IgD-negative memory B cell (primary cell): ENCODE data around the gene CPNE4. TPM values are rescaled to one million over a fixed set of nuclear protein-coding genes. Genes with fewer than 3 reads are reported as not detected.
A peak's percentile ranks its signal among the peaks of the same experiment; 100 is the strongest.
"Not testable (repeated sequence)": the region's sequence is repeated elsewhere in the genome, so short reads cannot be mapped to it uniquely, and the experiment has no call there.

ENCODE experiments used
- H3K27ac Mint-ChIP-seq, 3 donors: one replicate each; pipeline ENCODE4 v1.8.0; 2020 to 2022; ENCODE audit warnings: mild to moderate bottlenecking in 3 of 3, mixed read lengths in 3 of 3, moderate library complexity in 1 of 3
- H3K27me3 Mint-ChIP-seq: one replicate; pipeline ENCODE4 v1.8.0; 2021; ENCODE audit warnings: mixed read lengths
- H3K36me3 Mint-ChIP-seq: one replicate; pipeline ENCODE4 v1.8.0; 2020; ENCODE audit warnings: mild to moderate bottlenecking, mixed read lengths
- H3K4me1 Mint-ChIP-seq, 3 donors: one replicate each; pipeline ENCODE4 v1.8.0; 2020 to 2022; ENCODE audit warnings: mixed read lengths in 3 of 3, mild to moderate bottlenecking in 1 of 3
- H3K4me3 Mint-ChIP-seq, 4 donors: one replicate each; pipeline ENCODE4 v1.8.0; 2020 to 2022; ENCODE audit warnings: mild to moderate bottlenecking in 4 of 4, mixed read lengths in 4 of 4, moderate library complexity in 3 of 4
- H3K9me3 Mint-ChIP-seq, 3 donors: one replicate each; pipeline ENCODE4 v1.8.0; 2020 to 2021; ENCODE audit warnings: mixed read lengths in 3 of 3, mild to moderate bottlenecking in 1 of 3
- polyA plus RNA-seq: library from polyadenylated mRNA; unstranded; fragments of 300-500 nt; fragmentation: Illumina TruSeq; gene quantifications from one replicate; pipeline ENCODE4 v1.2.3, GENCODE V29; 2021

The CPNE4 gene
- polyA plus RNA-seq, 1 donor from 2014 or later, result not detected

GRCh38 chr3:131896285-131896684 lies 138.5 kb downstream of the CPNE4 start:
- Mint-ChIP-seq H3K9me3 (peaks cover 0 to 4% (median 3%) of the 10 kb centered on the region in 3 donors), H3K4me1 (no peaks in the 10 kb centered on the region), H3K36me3 (no peaks in the 10 kb centered on the region), H3K27me3 (no peaks in the 10 kb centered on the region), H3K4me3 (no peak overlapping the region), H3K27ac (no peak overlapping the region)

GRCh38 chr3:131895766-131896165 lies 139.0 kb downstream of the CPNE4 start:
- Mint-ChIP-seq H3K4me1 (no peaks in the 10 kb centered on the region), H3K36me3 (no peaks in the 10 kb centered on the region), H3K27me3 (no peaks in the 10 kb centered on the region)

GRCh38 chr3:131892331-131892730 lies 142.5 kb downstream of the CPNE4 start:
- Mint-ChIP-seq H3K4me3 (no peak overlapping the region), H3K4me1 (no peaks in the 10 kb centered on the region), H3K9me3 (peaks cover 0 to 4% (median 3%) of the 10 kb centered on the region in 3 donors), H3K36me3 (no peaks in the 10 kb centered on the region), H3K27ac (no peak overlapping the region), H3K27me3 (no peaks in the 10 kb centered on the region)

More at GRCh38 chr3:131895766-131896165, 139.0 kb downstream of the CPNE4 start:
- no peak overlapping the region for H3K4me3 Mint-ChIP-seq
- H3K27ac Mint-ChIP-seq, result no peak overlapping the region
- peaks cover 0 to 4% (median 3%) of the 10 kb centered on the region in 3 donors for H3K9me3 Mint-ChIP-seq

GRCh38 chr3:131885871-131886270 lies 148.9 kb downstream of the CPNE4 start:
- not testable (repeated sequence) for H3K4me3 Mint-ChIP-seq, H3K36me3 Mint-ChIP-seq, H3K9me3 Mint-ChIP-seq, H3K4me1 Mint-ChIP-seq, H3K27me3 Mint-ChIP-seq
- peak overlapping the region in 1 of 3 donors; percentile 25 for H3K27ac Mint-ChIP-seq

GRCh38 chr3:131883711-131884407 lies 151.0 kb downstream of the CPNE4 start:
- Mint-ChIP-seq H3K27ac (no peak overlapping the region), H3K4me3 (no peak overlapping the region), H3K4me1 (peaks cover 0 to 3% (median 0%) of the 10 kb centered on the region in 3 donors), H3K27me3 (no peaks in the 10 kb centered on the region), H3K9me3 (peaks cover 0 to 4% (median 3%) of the 10 kb centered on the region in 3 donors), H3K36me3 (no peaks in the 10 kb centered on the region)

- Mint-ChIP-seq H3K4me1 (peaks cover 0 to 3% (median 0%) of the 10 kb centered on the region in 3 donors), H3K9me3 (peaks cover 0 to 4% (median 3%) of the 10 kb centered on the region in 3 donors), H3K36me3 (no peaks in the 10 kb centered on the region), H3K27me3 (no peaks in the 10 kb centered on the region), H3K4me3 (no peak overlapping the region), H3K27ac (no peak overlapping the region)
Observed at GRCh38 chr3:131883086-131883485, 151.7 kb downstream of the CPNE4 start.

GRCh38 chr3:131881777-131882176 lies 153.0 kb downstream of the CPNE4 start:
- Mint-ChIP-seq H3K27me3 (no peaks in the 10 kb centered on the region), H3K27ac (no peak overlapping the region), H3K4me3 (no peak overlapping the region), H3K9me3 (peaks cover 0 to 3% (median 0%) of the 10 kb centered on the region in 3 donors), H3K4me1 (peaks cover 0 to 3% (median 0%) of the 10 kb centered on the region in 3 donors), H3K36me3 (no peaks in the 10 kb centered on the region)

GRCh38 chr3:131880948-131881347 lies 153.9 kb downstream of the CPNE4 start:
- H3K4me1 Mint-ChIP-seq, result peaks cover 0 to 3% (median 0%) of the 10 kb centered on the region in 3 donors
- H3K27me3 Mint-ChIP-seq, result no peaks in the 10 kb centered on the region
- peaks cover 0 to 3% (median 0%) of the 10 kb centered on the region in 3 donors for H3K9me3 Mint-ChIP-seq
- no peaks in the 10 kb centered on the region for H3K36me3 Mint-ChIP-seq
- no peak overlapping the region for H3K4me3 Mint-ChIP-seq
- H3K27ac Mint-ChIP-seq, result no peak overlapping the region

GRCh38 chr3:131868203-131868602 lies 166.6 kb downstream of the CPNE4 start:
- H3K27ac Mint-ChIP-seq, result no peak overlapping the region
- H3K36me3 Mint-ChIP-seq, result no peaks in the 10 kb centered on the region

GRCh38 chr3:131856171-131856570 lies 178.6 kb downstream of the CPNE4 start:
- H3K27ac Mint-ChIP-seq, result no peak overlapping the region
- H3K4me3 Mint-ChIP-seq, result no peak overlapping the region
- H3K36me3 Mint-ChIP-seq, result no peaks in the 10 kb centered on the region
- H3K9me3 Mint-ChIP-seq, result peaks cover 3 to 7% (median 5%) of the 10 kb centered on the region in 3 donors
- no peaks in the 10 kb centered on the region for H3K27me3 Mint-ChIP-seq
- H3K4me1 Mint-ChIP-seq, result no peaks in the 10 kb centered on the region

More at GRCh38 chr3:131868203-131868602, 166.6 kb downstream of the CPNE4 start:
- H3K9me3 Mint-ChIP-seq, result no peaks in the 10 kb centered on the region
- no peaks in the 10 kb centered on the region for H3K27me3 Mint-ChIP-seq
- no peaks in the 10 kb centered on the region for H3K4me1 Mint-ChIP-seq
- no peak overlapping the region for H3K4me3 Mint-ChIP-seq

GRCh38 chr3:131850223-131850622 lies 184.6 kb downstream of the CPNE4 start:
- no peaks in the 10 kb centered on the region for H3K27me3 Mint-ChIP-seq
- H3K9me3 Mint-ChIP-seq, result peaks cover 2 to 7% (median 3%) of the 10 kb centered on the region in 3 donors
- H3K36me3 Mint-ChIP-seq, result no peaks in the 10 kb centered on the region
- H3K4me3 Mint-ChIP-seq, result no peak overlapping the region
- no peaks in the 10 kb centered on the region for H3K4me1 Mint-ChIP-seq
- no peak overlapping the region for H3K27ac Mint-ChIP-seq

- H3K27ac Mint-ChIP-seq, result no peak overlapping the region
- H3K4me3 Mint-ChIP-seq, result no peak overlapping the region
- no peaks in the 10 kb centered on the region for H3K4me1 Mint-ChIP-seq
- no peaks in the 10 kb centered on the region for H3K36me3 Mint-ChIP-seq
- H3K27me3 Mint-ChIP-seq, result no peaks in the 10 kb centered on the region
- H3K9me3 Mint-ChIP-seq, result peaks cover 2 to 7% (median 3%) of the 10 kb centered on the region in 3 donors
Observed at GRCh38 chr3:131849616-131850015, 185.2 kb downstream of the CPNE4 start.

- no peaks in the 10 kb centered on the region for H3K27me3 Mint-ChIP-seq
- no peak overlapping the region for H3K27ac Mint-ChIP-seq
- H3K4me1 Mint-ChIP-seq, result no peaks in the 10 kb centered on the region
- H3K4me3 Mint-ChIP-seq, result no peak overlapping the region
- H3K9me3 Mint-ChIP-seq, result peaks cover 0 to 3% (median 0%) of the 10 kb centered on the region in 3 donors
- no peaks in the 10 kb centered on the region for H3K36me3 Mint-ChIP-seq
Observed at GRCh38 chr3:131847966-131848510, 186.8 kb downstream of the CPNE4 start.

GRCh38 chr3:131846296-131846924 lies 188.4 kb downstream of the CPNE4 start:
- Mint-ChIP-seq H3K36me3 (no peaks in the 10 kb centered on the region), H3K4me3 (no peak overlapping the region), H3K27ac (no peak overlapping the region), H3K27me3 (no peaks in the 10 kb centered on the region), H3K4me1 (no peaks in the 10 kb centered on the region), H3K9me3 (no peaks in the 10 kb centered on the region)

- Mint-ChIP-seq H3K9me3 (no peaks in the 10 kb centered on the region), H3K27me3 (no peaks in the 10 kb centered on the region), H3K4me3 (no peak overlapping the region), H3K36me3 (no peaks in the 10 kb centered on the region), H3K27ac (no peak overlapping the region), H3K4me1 (no peaks in the 10 kb centered on the region)
Observed at GRCh38 chr3:131843174-131843573, 191.6 kb downstream of the CPNE4 start.
